ENCODE results near the gene TNS4. TPM values are rescaled to one million over a fixed set of nuclear protein-coding genes. Genes with fewer than 3 reads are reported as not detected.

Gene TNS4
- total RNA-seq, 2 donors from 2014 or later: 0.89 to 2.5 TPM

DNA sequence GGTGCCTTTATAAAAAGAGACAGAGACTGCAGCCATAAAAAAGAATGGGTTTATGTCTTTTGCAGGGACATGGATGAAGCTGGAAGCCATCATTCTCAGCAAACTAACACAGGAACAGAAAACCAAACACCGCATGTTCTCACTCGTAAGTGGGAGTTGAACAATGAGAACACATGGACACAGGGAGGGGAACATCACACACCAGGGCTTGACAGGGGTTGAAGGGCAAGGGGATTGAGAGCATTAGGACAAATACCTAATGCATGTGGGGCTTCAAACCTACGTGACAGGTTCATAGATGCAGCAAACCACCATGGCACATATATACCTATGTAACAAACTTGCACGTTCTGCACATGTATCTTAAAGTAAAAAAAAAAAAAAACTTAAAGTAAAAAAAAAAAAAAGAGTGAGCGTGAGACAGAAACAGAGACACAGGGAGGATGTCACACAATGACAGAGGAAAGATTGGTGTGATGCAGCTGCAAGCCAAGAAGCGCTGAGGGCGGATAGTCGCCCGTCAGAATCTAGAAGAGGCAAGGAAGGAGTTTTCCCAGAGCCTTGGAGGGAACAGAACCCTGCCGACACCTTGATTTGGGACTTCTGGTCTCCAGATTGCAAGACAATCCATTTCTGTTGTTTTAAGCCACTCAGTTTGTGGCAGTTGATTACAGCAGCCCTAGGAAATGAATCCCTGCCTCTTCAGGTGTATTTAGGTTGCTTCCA lies 27.4 kb upstream of the TNS4 start:
- H3K4me1 Mint-ChIP-seq: peaks cover 5% of the 10 kb centered on the region
- no peaks in the 10 kb centered on the region for H3K27me3 ChIP-seq (ENCODE audit: control insufficient read depth, insufficient read depth, low read length, poor library complexity, severe bottlenecking)
- H3K4me3 ChIP-seq (ENCODE audit: low read length): no peak overlapping the region
- peaks cover 9% of the 10 kb centered on the region for H3K9me3 ChIP-seq (ENCODE audit: control insufficient read depth, low read length)
- H3K4me1 ChIP-seq (ENCODE audit: control insufficient read depth, insufficient read depth, low read length): no peaks in the 10 kb centered on the region
- H3K4me3 Mint-ChIP-seq: no peak overlapping the region
- H3K36me3 ChIP-seq (ENCODE audit: control insufficient read depth, insufficient read depth, low read length): no peaks in the 10 kb centered on the region
- DNase-seq: peak; percentile 39
- H3K9ac ChIP-seq (ENCODE audit: extremely low read depth, low read length, poor library complexity, severe bottlenecking): no peak overlapping the region
- H3K36me3 Mint-ChIP-seq (ENCODE audit: low read depth): no peaks in the 10 kb centered on the region
- WGBS, 2 experiments (ENCODE audit: insufficient coverage in 1 of 2, insufficient read length in 1 of 2): 91 to 98% methylated on average over 5 to 10 of the region's 10 CpGs
- H3K9me3 Mint-ChIP-seq: peaks cover 16% of the 10 kb centered on the region
- no peak overlapping the region for H3K27ac Mint-ChIP-seq
- TF ChIP-seq, protein P1, sequence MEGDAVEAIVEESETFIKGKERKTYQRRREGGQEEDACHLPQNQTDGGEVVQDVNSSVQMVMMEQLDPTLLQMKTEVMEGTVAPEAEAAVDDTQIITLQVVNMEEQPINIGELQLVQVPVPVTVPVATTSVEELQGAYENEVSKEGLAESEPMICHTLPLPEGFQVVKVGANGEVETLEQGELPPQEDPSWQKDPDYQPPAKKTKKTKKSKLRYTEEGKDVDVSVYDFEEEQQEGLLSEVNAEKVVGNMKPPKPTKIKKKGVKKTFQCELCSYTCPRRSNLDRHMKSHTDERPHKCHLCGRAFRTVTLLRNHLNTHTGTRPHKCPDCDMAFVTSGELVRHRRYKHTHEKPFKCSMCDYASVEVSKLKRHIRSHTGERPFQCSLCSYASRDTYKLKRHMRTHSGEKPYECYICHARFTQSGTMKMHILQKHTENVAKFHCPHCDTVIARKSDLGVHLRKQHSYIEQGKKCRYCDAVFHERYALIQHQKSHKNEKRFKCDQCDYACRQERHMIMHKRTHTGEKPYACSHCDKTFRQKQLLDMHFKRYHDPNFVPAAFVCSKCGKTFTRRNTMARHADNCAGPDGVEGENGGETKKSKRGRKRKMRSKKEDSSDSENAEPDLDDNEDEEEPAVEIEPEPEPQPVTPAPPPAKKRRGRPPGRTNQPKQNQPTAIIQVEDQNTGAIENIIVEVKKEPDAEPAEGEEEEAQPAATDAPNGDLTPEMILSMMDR (conservative IDR thresholded peaks at IDR 0.05): no peak
- H3K27me3 Mint-ChIP-seq (ENCODE audit: insufficient read depth): peaks cover 2% of the 10 kb centered on the region
- H3K27ac ChIP-seq (ENCODE audit: low read depth, low read length): no peak overlapping the region

DNA sequence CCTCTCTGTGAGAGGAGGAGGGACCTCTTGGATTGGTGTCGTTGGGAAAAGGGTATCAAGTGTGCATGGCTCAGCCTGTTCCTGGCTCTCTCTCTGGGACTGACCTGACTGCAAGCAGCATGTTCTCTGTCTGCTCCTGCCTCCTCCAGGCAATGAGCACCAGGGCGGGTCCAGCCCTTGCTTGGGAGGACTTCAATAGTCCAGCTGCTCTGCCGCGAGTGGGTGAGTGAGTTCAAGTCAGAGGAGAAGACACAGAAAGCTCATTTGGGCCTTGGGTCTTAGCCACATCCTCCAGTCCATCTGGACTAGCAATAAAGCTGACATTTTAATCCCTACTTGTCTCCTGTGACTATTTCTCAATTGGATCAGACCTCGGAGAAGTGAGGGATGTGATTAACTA lies 25.2 kb upstream of the TNS4 start:
- no peaks in the 10 kb centered on the region for H3K36me3 ChIP-seq (ENCODE audit: control insufficient read depth, insufficient read depth, low read length)
- no peak overlapping the region for H3K9ac ChIP-seq (ENCODE audit: extremely low read depth, low read length, poor library complexity, severe bottlenecking)
- no peak overlapping the region for H3K4me3 Mint-ChIP-seq
- peaks cover 16% of the 10 kb centered on the region for H3K9me3 Mint-ChIP-seq
- 87 to 89% methylated on average over 4 to 5 of the region's 5 CpGs for WGBS, 2 experiments (ENCODE audit: insufficient coverage in 1 of 2, insufficient read length in 1 of 2)
- DNase-seq: peak; percentile 49
- no peaks in the 10 kb centered on the region for H3K27me3 ChIP-seq (ENCODE audit: control insufficient read depth, insufficient read depth, low read length, poor library complexity, severe bottlenecking)
- no peak overlapping the region for H3K27ac Mint-ChIP-seq
- peaks cover 9% of the 10 kb centered on the region for H3K9me3 ChIP-seq (ENCODE audit: control insufficient read depth, low read length)
- H3K36me3 Mint-ChIP-seq (ENCODE audit: low read depth): no peaks in the 10 kb centered on the region
- H3K27me3 Mint-ChIP-seq (ENCODE audit: insufficient read depth): peaks cover 2% of the 10 kb centered on the region
- H3K4me1 Mint-ChIP-seq: peaks cover 7% of the 10 kb centered on the region
- TF ChIP-seq, protein P1 (conservative IDR thresholded peaks at IDR 0.05): no peak
- no peak overlapping the region for H3K4me3 ChIP-seq (ENCODE audit: low read length)
- no peak overlapping the region for H3K27ac ChIP-seq (ENCODE audit: low read depth, low read length)
- no peaks in the 10 kb centered on the region for H3K4me1 ChIP-seq (ENCODE audit: control insufficient read depth, insufficient read depth, low read length)

DNA sequence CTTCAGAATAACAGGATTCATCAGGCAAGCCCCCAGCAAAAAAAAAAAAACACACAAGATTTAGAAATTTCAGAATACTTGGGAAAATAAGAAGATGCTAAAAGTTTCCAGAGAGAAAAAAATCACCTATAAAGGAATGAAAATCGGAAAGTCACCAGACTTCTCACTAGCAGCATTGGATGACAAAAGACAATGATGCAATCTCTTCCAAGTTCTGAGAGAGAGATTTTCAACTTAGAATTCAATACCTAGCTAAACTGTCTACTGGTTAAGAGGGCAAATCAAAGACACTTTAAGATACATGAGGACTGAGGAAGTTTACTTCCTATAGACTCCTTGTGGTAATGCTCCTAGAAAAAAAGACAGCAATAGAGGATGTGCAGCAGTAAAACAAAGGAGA lies 23.9 kb upstream of the TNS4 start:
- peaks cover 9% of the 10 kb centered on the region for H3K9me3 ChIP-seq (ENCODE audit: control insufficient read depth, low read length)
- WGBS, 2 experiments (ENCODE audit: insufficient coverage in 1 of 2, insufficient read length in 1 of 2): 90% methylated on average over 1 of the region's 1 CpG; no CpG with 5 or more reads in 1 of the 2 experiments
- no peaks in the 10 kb centered on the region for H3K27me3 ChIP-seq (ENCODE audit: control insufficient read depth, insufficient read depth, low read length, poor library complexity, severe bottlenecking)
- no peak for DNase-seq
- Mint-ChIP-seq H3K27me3 (ENCODE audit: insufficient read depth) (peaks cover 3% of the 10 kb centered on the region), H3K9me3 (peaks cover 16% of the 10 kb centered on the region), H3K4me1 (peaks cover 9% of the 10 kb centered on the region), H3K36me3 (ENCODE audit: low read depth) (no peaks in the 10 kb centered on the region), H3K27ac (no peak overlapping the region), H3K4me3 (no peak overlapping the region)
- no peaks in the 10 kb centered on the region for H3K4me1 ChIP-seq (ENCODE audit: control insufficient read depth, insufficient read depth, low read length)
- no peak overlapping the region for H3K27ac ChIP-seq (ENCODE audit: low read depth, low read length)
- no peaks in the 10 kb centered on the region for H3K36me3 ChIP-seq (ENCODE audit: control insufficient read depth, insufficient read depth, low read length)
- H3K9ac ChIP-seq (ENCODE audit: extremely low read depth, low read length, poor library complexity, severe bottlenecking): no peak overlapping the region
- no peak overlapping the region for H3K4me3 ChIP-seq (ENCODE audit: low read length)
- TF ChIP-seq, protein P1 (conservative IDR thresholded peaks at IDR 0.05): no peak

Data from endodermal cell (in vitro differentiated cells).